Activated CD4-positive, alpha-beta T cell treated with anti-CD3 and anti-CD28 coated beads, Interleukin-10, Interleukin-2, amounts not matched to agents 100 ng/mL and 50 ng/mL, durations not matched to agents 16 hours and 8 hours (primary cell): ENCODE results near the gene PLCXD1.
"Not testable (repeated sequence)": the region's sequence is repeated elsewhere in the genome, so short reads cannot be mapped to it uniquely, and the experiment has no call there.

ENCODE experiments used
- DNase-seq: peaks from one replicate; pipeline ENCODE4 v3.0.0-alpha.2; 2020

PLCXD1 gene

GRCh38 chrX:318739-319578, 37.8 kb downstream of the PLCXD1 start, which contains the start of gene GTPBP6:
TSS of gene GTPBP6 (minus strand) at chrX:318796. CDS start at chrX:318787, 9 bp downstream.
- DNase-seq, result peak; percentile 100

GRCh38 chrX:319579-320125, 38.5 kb downstream of the PLCXD1 start:
- no peak for DNase-seq

- DNase-seq, result peak; percentile 23
Measured at GRCh38 chrX:320126-320783, 39.1 kb downstream of the PLCXD1 start.

- no peak for DNase-seq
Measured at GRCh38 chrX:323721-324628, 42.8 kb downstream of the PLCXD1 start.

GRCh38 chrX:324664-325063, 43.5 kb downstream of the PLCXD1 start:
- not testable (repeated sequence) for DNase-seq

- DNase-seq, result no peak
Measured at GRCh38 chrX:327660-328126, 46.5 kb downstream of the PLCXD1 start.

GRCh38 chrX:329291-329910, 48.2 kb downstream of the PLCXD1 start:
- DNase-seq, result no peak

- not testable (repeated sequence) for DNase-seq
Measured at GRCh38 chrX:330141-330725, 49.1 kb downstream of the PLCXD1 start.

- DNase-seq, result no peak
Measured at GRCh38 chrX:330726-331150, 49.6 kb downstream of the PLCXD1 start.

- no peak for DNase-seq
Measured at GRCh38 chrX:331151-331824, 50.1 kb downstream of the PLCXD1 start.

GRCh38 chrX:331825-332495, 50.8 kb downstream of the PLCXD1 start:
- no peak for DNase-seq

GRCh38 chrX:332496-332860, 51.3 kb downstream of the PLCXD1 start:
- no peak for DNase-seq

- no peak for DNase-seq
Measured at GRCh38 chrX:332916-333610, 51.9 kb downstream of the PLCXD1 start.

GRCh38 chrX:333611-334311, 52.6 kb downstream of the PLCXD1 start:
- DNase-seq, result no peak

- DNase-seq, result no peak
Measured at GRCh38 chrX:334331-334891, 53.2 kb downstream of the PLCXD1 start.

- DNase-seq, result no peak
Measured at GRCh38 chrX:334971-335757, 54.0 kb downstream of the PLCXD1 start.

GRCh38 chrX:335758-336155, 54.6 kb downstream of the PLCXD1 start:
- DNase-seq, result no peak

- no peak for DNase-seq
Measured at GRCh38 chrX:336227-336626, 55.0 kb downstream of the PLCXD1 start.
